Neuronal stem cell (in vitro differentiated cells): ENCODE measurements around the gene EPB41.

Experiments used
- DNase-seq: peaks from one replicate; pipeline ENCODE4 v3.0.0-alpha.2; 2013; ENCODE audit warnings: low spot score
- H2AFZ ChIP-seq: one replicate; pipeline ENCODE4 v1.6.1; 2013; ENCODE audit warnings: mild to moderate bottlenecking, low read length, inconsistent platforms
- H2AK5ac ChIP-seq: 2 replicates; pipeline ENCODE4 v1.6.1; 2013; ENCODE audit warnings: low read depth, mild to moderate bottlenecking, inconsistent platforms, low read length, moderate library complexity, mixed read lengths
- H2BK120ac ChIP-seq: 2 replicates; pipeline ENCODE4 v1.6.1; 2013; ENCODE audit warnings: low read depth, mild to moderate bottlenecking, inconsistent platforms, low read length, moderate library complexity, mixed read lengths
- H2BK12ac ChIP-seq: one replicate; pipeline ENCODE4 v1.6.1; 2013; ENCODE audit warnings: low read length, inconsistent platforms
- H2BK15ac ChIP-seq: 2 replicates; pipeline ENCODE4 v1.6.1; 2013; ENCODE audit warnings: mild to moderate bottlenecking, low read length, inconsistent platforms, mixed read lengths
- H2BK5ac ChIP-seq: one replicate; pipeline ENCODE4 v1.6.1; 2013; ENCODE audit warnings: inconsistent platforms, mild to moderate bottlenecking, low read length, moderate library complexity
- H3K14ac ChIP-seq: one replicate; pipeline ENCODE4 v1.6.1; 2013; ENCODE audit warnings: low read length, inconsistent platforms
- H3K18ac ChIP-seq: 2 replicates; pipeline ENCODE4 v1.6.1; 2013; ENCODE audit warnings: low read length, inconsistent platforms
- H3K23ac ChIP-seq: 2 replicates; pipeline ENCODE4 v1.6.1; 2013; ENCODE audit warnings: low read depth, mild to moderate bottlenecking, mixed read lengths, low read length, inconsistent platforms; ENCODE audit not compliant: poor library complexity
- H3K27ac ChIP-seq: replicated peaks from 3 replicates; pipeline ENCODE4 v1.5.1; 2013; ENCODE audit warnings: low read length, inconsistent platforms
- H3K27me3 ChIP-seq, 3 experiments: 2 replicates each; pipeline ENCODE4 v1.6.1; 2013; ENCODE audit warnings: low read length in 3 of 3, mild to moderate bottlenecking in 2 of 3, inconsistent platforms in 1 of 3, low read depth in 1 of 3, mixed read lengths in 1 of 3, moderate library complexity in 1 of 3; ENCODE audit not compliant: control insufficient read depth in 3 of 3, insufficient read depth in 3 of 3
- H3K36me3 ChIP-seq, 2 donors: replicated peaks in 1 of 2; 2 replicates each; pipeline ENCODE4 v1.6.1; 2013; ENCODE audit warnings: low read length in 2 of 2; ENCODE audit not compliant: control insufficient read depth in 2 of 2, insufficient read depth in 2 of 2
- H3K4ac ChIP-seq: 2 replicates; pipeline ENCODE4 v1.6.1; 2013; ENCODE audit warnings: inconsistent platforms, mild to moderate bottlenecking, low read length, moderate library complexity
- H3K4me1 ChIP-seq, 2 donors: 1 replicate in 1 of 2; 2 replicates in 1 of 2; pipeline ENCODE4 v1.6.1; 2013; ENCODE audit warnings: low read length in 2 of 2, low read depth in 1 of 2; ENCODE audit not compliant: control insufficient read depth in 2 of 2, insufficient read depth in 1 of 2
- H3K4me2 ChIP-seq: one replicate; pipeline ENCODE4 v1.6.1; 2013; ENCODE audit warnings: mild to moderate bottlenecking, low read length, inconsistent platforms; ENCODE audit not compliant: insufficient read depth, poor library complexity, severe bottlenecking
- H3K4me3 ChIP-seq, 2 donors: 2 replicates each; pipeline ENCODE4 v1.5.1; 2013; ENCODE audit warnings: low read length in 2 of 2, mild to moderate bottlenecking in 2 of 2, inconsistent platforms in 1 of 2, moderate library complexity in 1 of 2
- H3K79me1 ChIP-seq: one replicate; pipeline ENCODE4 v1.6.1; 2013; ENCODE audit warnings: low read depth, mild to moderate bottlenecking, inconsistent platforms, low read length, moderate library complexity
- H3K9ac ChIP-seq: one replicate; pipeline ENCODE4 v1.6.1; 2013; ENCODE audit warnings: mild to moderate bottlenecking, low read depth, low read length, inconsistent platforms; ENCODE audit not compliant: poor library complexity
- H3K9me3 ChIP-seq, 2 donors: replicated peaks in 1 of 2; 2 replicates each; pipeline versions ENCODE3 to v1.6.1; 2013; ENCODE audit warnings: low read length in 2 of 2, mild to moderate bottlenecking in 2 of 2, inconsistent platforms in 1 of 2, low read depth in 1 of 2, mixed read lengths in 1 of 2, moderate library complexity in 1 of 2; ENCODE audit not compliant: control insufficient read depth in 2 of 2, insufficient read depth in 1 of 2
- H4K8ac ChIP-seq: one replicate; pipeline ENCODE4 v1.6.1; 2013; ENCODE audit warnings: low read depth, mild to moderate bottlenecking, inconsistent platforms, low read length, moderate library complexity
- H4K91ac ChIP-seq: one replicate; pipeline ENCODE4 v1.6.1; 2013; ENCODE audit warnings: low read length, low read depth, mild to moderate bottlenecking, inconsistent platforms; ENCODE audit not compliant: poor library complexity
- WGBS, 2 donors: extraction: QIAGEN DNeasy Blood & Tissue Kit; methylation state at CpG; one replicate each; pipeline ENCODE4 v1.1.7; 2013; ENCODE audit warnings: missing lambda C conversion rate in 2 of 2, mixed read lengths in 1 of 2; ENCODE audit not compliant: insufficient read length in 2 of 2, insufficient replicate concordance in 1 of 2; ENCODE audit errors: extremely low coverage in 2 of 2; 5-methylcytosine and 5-hydroxymethylcytosine counted together

Gene EPB41

GRCh38 chr1:29123053-29123886 is 208.9 kb downstream of the EPB41 start:
- Histone ChIP-seq H2BK12ac (peak overlapping the region; percentile 84), H2AK5ac (peak overlapping the region; percentile 81), H3K4me2 (peak overlapping the region; percentile 86), H3K23ac (peak overlapping the region; percentile 98), H2BK15ac (peak overlapping the region; percentile 89), H4K91ac (no peak overlapping the region), H3K79me1 (peaks cover 6% of the 10 kb centered on the region), H2BK120ac (peak overlapping the region; percentile 72), H3K27ac (no peak overlapping the region), H3K18ac (peak overlapping the region; percentile 95), H3K4me3 (peak overlapping the region; percentile 29 to 72), H3K9ac (peak overlapping the region; percentile 65), H2AFZ (peak overlapping the region; percentile 66), H3K4me1 (peaks cover 6 to 7% of the 10 kb centered on the region in 2 donors), H3K4ac (no peak overlapping the region), H2BK5ac (peak overlapping the region; percentile 7), H4K8ac (no peak overlapping the region), H3K27me3 (peaks cover 0 to 43% (median 24%) of the 10 kb centered on the region in 3 experiments), H3K36me3 (peaks cover 7 to 10% of the 10 kb centered on the region in 2 donors), H3K9me3 (no peaks in the 10 kb centered on the region), H3K14ac (peak overlapping the region; percentile 71)
- peak; percentile 23 for DNase-seq
- WGBS, 2 donors = no CpG with 5 or more reads among the region's 70 CpGs

GRCh38 chr1:29123887-29124365 is 209.6 kb downstream of the EPB41 start, which contains the start of gene TMEM200B:
TSS of gene TMEM200B (minus strand) at chr1:29123903. CDS start at chr1:29121828, 2,075 bp downstream.
- peak within 1 kb of the TSS; percentile 84 for H2AK5ac ChIP-seq
- no peak for DNase-seq
- H3K27ac ChIP-seq = no peak within 1 kb of the TSS
- no peak within 1 kb of the TSS for H4K8ac ChIP-seq
- H3K9ac ChIP-seq = peak within 1 kb of the TSS; percentile 77
- H2AFZ ChIP-seq = peak within 1 kb of the TSS; percentile 97
- H2BK12ac ChIP-seq = peak within 1 kb of the TSS; percentile 90
- H2BK5ac ChIP-seq = peak within 1 kb of the TSS; percentile 75
- H2BK15ac ChIP-seq = peak within 1 kb of the TSS; percentile 98
- H3K23ac ChIP-seq = peak within 1 kb of the TSS; percentile 98
- H2BK120ac ChIP-seq = peak within 1 kb of the TSS; percentile 72
- H3K4me2 ChIP-seq = peak within 1 kb of the TSS; percentile 99
- H3K14ac ChIP-seq = peak within 1 kb of the TSS; percentile 89
- peak within 1 kb of the TSS; percentile 97 for H3K18ac ChIP-seq
- no CpG with 5 or more reads among the region's 46 CpGs for WGBS, 2 donors
- H3K9me3 ChIP-seq = no peaks in the 10 kb centered on the region
- peaks cover 6% of the 10 kb centered on the region for H3K79me1 ChIP-seq
- H3K4ac ChIP-seq = no peak within 1 kb of the TSS
- H3K4me3 ChIP-seq = peak within 1 kb of the TSS; percentile 45 to 84
- H3K27me3 ChIP-seq = peaks cover 0 to 43% (median 24%) of the 10 kb centered on the region in 3 experiments
- peaks cover 6 to 7% of the 10 kb centered on the region in 2 donors for H3K4me1 ChIP-seq
- H4K91ac ChIP-seq = peak within 1 kb of the TSS; percentile 30
- H3K36me3 ChIP-seq = peaks cover under 1 to 3% of the 10 kb centered on the region in 2 donors

DNA sequence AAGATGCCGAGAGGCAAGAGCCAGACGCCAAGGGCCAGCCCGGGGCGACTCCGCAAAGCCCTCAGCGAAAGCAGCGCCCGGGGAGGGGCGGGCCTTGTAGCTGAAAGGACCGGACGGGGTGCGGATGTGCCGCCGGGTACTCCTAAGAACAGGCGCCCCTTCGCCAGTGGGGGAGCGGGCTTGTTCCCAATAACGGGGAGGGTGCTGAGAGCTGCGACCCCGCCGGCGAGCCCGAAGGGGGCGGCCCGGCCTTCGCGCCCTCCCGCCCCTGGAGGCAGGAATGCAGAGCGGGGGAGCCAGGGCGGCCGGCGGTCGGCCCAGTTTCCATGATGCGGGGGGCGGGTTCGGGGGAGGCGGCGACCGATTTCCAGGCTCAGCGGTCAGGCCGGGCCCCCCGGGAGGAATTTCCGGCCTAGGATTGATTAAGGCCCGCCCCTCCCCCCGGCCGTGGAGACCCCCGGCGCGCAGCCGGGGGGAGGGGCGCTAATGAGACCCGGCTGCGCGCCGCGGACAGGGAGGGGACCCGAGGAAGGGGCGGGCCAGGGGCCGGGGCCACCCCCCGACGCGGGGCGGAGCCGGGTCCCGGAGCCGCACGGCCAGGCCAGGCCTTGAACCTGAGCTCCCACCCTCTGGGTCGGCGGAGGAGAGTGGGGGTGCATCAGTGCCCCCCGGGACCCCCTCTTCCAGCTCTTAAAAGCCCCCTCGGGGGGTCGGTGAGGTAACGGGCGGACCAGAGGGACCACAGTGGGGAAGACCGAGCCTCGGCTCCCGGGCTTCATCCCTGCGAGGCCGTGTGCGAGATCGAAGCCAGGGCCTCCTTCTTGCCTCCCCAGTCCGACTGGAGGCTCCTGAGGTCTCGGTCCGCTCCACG is 210.2 kb downstream of the EPB41 start:
- DNase-seq = peak; percentile 74
- no CpG with 5 or more reads among the region's 85 CpGs for WGBS, 2 donors
- H4K91ac ChIP-seq = no peak overlapping the region

More for the DNA sequence above, 210.2 kb downstream of the EPB41 start:
- Histone ChIP-seq H2BK12ac (peak overlapping the region; percentile 90), H3K4me3 (peak overlapping the region; percentile 45 to 84), H2BK120ac (no peak overlapping the region), H3K14ac (peak overlapping the region; percentile 56), H3K36me3 (no peaks in the 10 kb centered on the region), H3K23ac (peak overlapping the region; percentile 97), H3K27me3 (peaks cover 0 to 43% (median 24%) of the 10 kb centered on the region in 3 experiments), H3K4ac (no peak overlapping the region), H4K8ac (no peak overlapping the region), H2BK15ac (peak overlapping the region; percentile 98), H3K4me2 (peak overlapping the region; percentile 99), H3K18ac (peak overlapping the region; percentile 97), H2AFZ (peak overlapping the region; percentile 97), H3K9me3 (no peaks in the 10 kb centered on the region), H2BK5ac (peak overlapping the region; percentile 75), H3K9ac (peak overlapping the region; percentile 77), H3K79me1 (peaks cover 6% of the 10 kb centered on the region), H2AK5ac (peak overlapping the region; percentile 98), H3K27ac (no peak overlapping the region), H3K4me1 (peaks cover 6 to 7% of the 10 kb centered on the region in 2 donors)
